Activated T-cell treated with anti-CD3 and anti-CD28 coated beads, Interleukin-2, amount 50 U/mL, for 72 hours (primary cell): ENCODE data around the gene NHS. TPM values are rescaled to one million over a fixed set of nuclear protein-coding genes. Genes with fewer than 3 reads are reported as not detected.

Experiments used
- ATAC-seq, 2 donors: fragments of 150-1000 bp; cut with Tn5 transposase; replicated peaks in 1 of 2; 2 replicates each; pipeline ENCODE4 v1.10.0; 2021; ENCODE audit warnings: moderate library complexity in 2 of 2, mild to moderate bottlenecking in 1 of 2
- DNase-seq, 2 donors: peaks; one replicate each; pipeline ENCODE4 v3.0.0; 2021 to 2022; ENCODE audit warnings: mixed read lengths in 1 of 2
- H3K27ac Mint-ChIP-seq: one replicate; pipeline ENCODE4 v1.8.0; 2022; ENCODE audit warnings: mild to moderate bottlenecking, moderate library complexity, mixed read lengths
- H3K27me3 Mint-ChIP-seq: one replicate; pipeline ENCODE4 v1.8.0; 2022; ENCODE audit warnings: low read depth, mixed read lengths
- H3K36me3 Mint-ChIP-seq, 2 donors: one replicate each; pipeline ENCODE4 v1.8.0; 2022; ENCODE audit warnings: mixed read lengths in 2 of 2, mild to moderate bottlenecking in 1 of 2; ENCODE audit not compliant: insufficient read depth in 2 of 2
- H3K4me1 Mint-ChIP-seq: one replicate; pipeline ENCODE4 v1.8.0; 2022; ENCODE audit warnings: low read depth, mixed read lengths
- H3K4me3 Mint-ChIP-seq, 2 donors: one replicate each; pipeline ENCODE4 v1.8.0; 2022; ENCODE audit warnings: mild to moderate bottlenecking in 2 of 2, mixed read lengths in 2 of 2, moderate library complexity in 2 of 2
- H3K9me3 Mint-ChIP-seq, 2 donors: one replicate each; pipeline ENCODE4 v1.8.0; 2022; ENCODE audit warnings: mixed read lengths in 2 of 2
- total RNA-seq, 2 donors: library from RNA; stranded (reverse); gene quantifications; one replicate each; pipeline ENCODE4 v1.2.3, GENCODE V29; 2022

Gene NHS
- total RNA-seq, 2 donors from 2014 or later = 6.6 to 11.4 TPM

DNA sequence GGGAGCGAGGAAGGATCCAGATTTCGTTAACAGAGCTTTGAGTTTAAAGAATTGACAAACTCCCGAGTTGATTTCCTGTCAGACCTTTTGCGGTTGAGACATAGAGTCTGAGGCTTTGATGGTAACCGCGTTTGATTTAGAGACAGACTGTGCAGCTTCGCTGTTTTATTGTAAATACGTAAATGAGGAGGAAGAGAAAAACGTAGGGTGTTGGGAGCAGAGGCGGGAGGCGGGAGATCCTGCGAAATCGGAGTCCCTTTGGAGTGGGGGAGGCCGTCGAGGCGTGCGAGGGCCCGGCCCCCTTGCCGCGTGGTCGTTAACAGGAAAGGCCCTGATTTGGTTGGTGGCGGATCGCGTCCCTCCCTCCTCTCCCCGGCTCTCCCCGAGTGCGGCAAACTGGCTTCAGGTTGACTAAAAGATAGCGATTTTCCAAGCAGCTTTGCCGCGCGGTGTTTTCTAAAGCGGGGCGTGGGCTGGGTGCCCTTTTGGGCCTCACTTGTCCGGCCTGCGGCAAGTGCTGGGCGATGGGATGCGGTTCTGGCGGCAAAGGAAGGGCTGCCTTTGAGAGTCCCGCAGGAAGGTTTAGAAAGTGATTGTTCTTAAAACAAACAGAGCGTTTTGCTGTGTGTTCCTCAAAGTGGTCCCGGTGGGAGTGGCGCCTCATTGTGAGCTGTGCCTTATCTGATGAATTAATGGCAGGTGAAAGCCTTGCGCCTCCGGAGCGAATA is 363.1 kb downstream of the NHS start:
- peaks cover 29% of the 10 kb centered on the region for H3K4me1 Mint-ChIP-seq
- DNase-seq (peak; percentile 33 to 34), ATAC-seq (peak; percentile 35 to 42)
- peak overlapping the region; percentile 82 for H3K27ac Mint-ChIP-seq
- no peaks in the 10 kb centered on the region for H3K9me3 Mint-ChIP-seq
- peaks cover 42% of the 10 kb centered on the region for H3K27me3 Mint-ChIP-seq
- H3K4me3 Mint-ChIP-seq = peak overlapping the region; percentile 91 to 95
- peaks cover 0 to 3% of the 10 kb centered on the region in 2 donors for H3K36me3 Mint-ChIP-seq

DNA sequence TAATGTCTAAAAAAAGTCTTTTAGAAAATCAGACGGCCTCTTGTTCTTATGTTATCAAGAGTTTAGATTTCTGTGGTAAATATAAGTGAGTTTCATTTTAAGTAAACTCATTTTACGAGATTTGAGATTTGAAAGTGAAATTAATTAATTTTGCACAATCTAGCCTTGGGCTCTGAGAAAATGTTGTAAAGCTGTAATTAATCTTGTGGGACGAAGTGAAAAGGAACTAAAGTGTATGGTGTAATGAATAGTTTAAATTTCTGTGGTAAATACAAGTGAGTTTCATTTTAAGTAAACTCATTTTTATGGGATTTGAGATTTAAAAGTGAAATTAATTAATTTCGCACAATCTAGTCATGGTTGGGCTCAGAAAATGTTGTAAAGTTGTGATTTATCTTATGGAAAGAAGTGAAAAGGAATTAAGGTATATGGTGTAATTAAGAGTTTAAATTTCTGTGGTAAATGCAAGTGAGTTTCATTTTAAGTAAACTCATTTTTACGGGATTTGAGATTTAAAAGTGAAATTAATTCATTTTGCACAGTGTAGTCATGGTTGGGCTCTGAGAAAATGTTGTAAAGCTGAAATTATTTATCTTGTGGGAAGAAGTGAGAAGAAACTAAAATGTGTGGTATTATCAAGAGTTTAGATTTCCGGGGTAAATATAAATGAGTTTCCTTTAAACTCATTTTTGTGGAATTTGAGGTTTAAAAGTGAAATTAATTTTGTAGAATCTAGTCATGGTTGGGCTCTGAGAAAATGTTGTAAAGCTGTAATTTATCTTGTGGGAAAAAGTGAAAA is 363.9 kb downstream of the NHS start:
- ATAC-seq = no peak
- Mint-ChIP-seq H3K36me3 (peaks cover 0 to 3% of the 10 kb centered on the region in 2 donors), H3K27me3 (peaks cover 36% of the 10 kb centered on the region), H3K27ac (peak overlapping the region; percentile 82), H3K9me3 (no peaks in the 10 kb centered on the region), H3K4me3 (peak overlapping the region; percentile 91 to 95), H3K4me1 (peaks cover 29% of the 10 kb centered on the region)
- no peak for DNase-seq

DNA sequence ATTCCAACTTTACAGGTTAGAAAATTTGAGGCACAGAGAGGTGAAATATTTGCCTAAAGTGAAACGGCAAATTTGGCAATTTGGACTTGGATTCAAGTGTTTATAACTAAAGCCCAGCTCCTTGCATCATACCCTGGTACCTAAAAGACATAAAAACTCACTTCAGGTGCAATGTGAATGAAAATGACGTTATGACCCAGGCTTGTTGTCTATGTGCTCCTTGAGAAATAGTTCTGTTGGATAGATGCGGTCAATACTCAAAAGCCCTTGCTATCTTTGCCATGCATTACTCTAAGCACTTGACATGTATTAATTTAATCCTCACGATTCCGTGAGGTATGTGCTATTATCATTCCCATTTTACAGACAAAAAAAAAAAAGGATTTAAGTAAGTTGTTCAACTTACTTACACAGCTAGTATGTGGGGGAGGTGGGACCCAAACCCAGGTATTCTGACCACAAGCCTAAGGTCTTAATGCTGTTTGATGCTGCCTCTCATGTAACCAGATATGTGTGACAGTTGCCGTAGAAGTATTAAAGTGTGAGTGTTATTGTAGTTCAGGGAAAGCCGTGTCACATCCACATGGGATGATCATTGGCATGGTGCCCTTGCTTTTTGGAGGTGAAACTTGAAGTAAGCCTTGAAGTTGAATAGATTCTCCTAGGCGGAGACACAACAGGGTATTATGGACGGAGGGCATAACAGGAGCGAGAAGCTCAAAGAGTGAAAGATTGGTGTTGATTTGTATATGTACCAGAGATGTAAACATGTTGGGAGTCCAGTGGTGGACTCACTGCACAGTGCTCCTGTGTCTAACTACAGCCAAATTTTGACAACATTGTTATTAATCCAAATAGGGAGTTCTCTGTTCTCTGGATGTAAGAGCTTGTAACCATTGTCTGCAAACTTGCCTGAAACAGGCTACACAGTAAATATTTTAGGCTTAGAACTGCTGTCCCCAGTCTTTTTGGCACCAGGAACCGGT is 365.4 kb downstream of the NHS start:
- H3K4me1 Mint-ChIP-seq = peaks cover 29% of the 10 kb centered on the region
- ATAC-seq = no peak
- no peak for DNase-seq
- no peaks in the 10 kb centered on the region for H3K9me3 Mint-ChIP-seq
- no peak overlapping the region for H3K4me3 Mint-ChIP-seq
- peaks cover 0 to 3% of the 10 kb centered on the region in 2 donors for H3K36me3 Mint-ChIP-seq
- H3K27ac Mint-ChIP-seq = no peak overlapping the region
- peaks cover 29% of the 10 kb centered on the region for H3K27me3 Mint-ChIP-seq

DNA sequence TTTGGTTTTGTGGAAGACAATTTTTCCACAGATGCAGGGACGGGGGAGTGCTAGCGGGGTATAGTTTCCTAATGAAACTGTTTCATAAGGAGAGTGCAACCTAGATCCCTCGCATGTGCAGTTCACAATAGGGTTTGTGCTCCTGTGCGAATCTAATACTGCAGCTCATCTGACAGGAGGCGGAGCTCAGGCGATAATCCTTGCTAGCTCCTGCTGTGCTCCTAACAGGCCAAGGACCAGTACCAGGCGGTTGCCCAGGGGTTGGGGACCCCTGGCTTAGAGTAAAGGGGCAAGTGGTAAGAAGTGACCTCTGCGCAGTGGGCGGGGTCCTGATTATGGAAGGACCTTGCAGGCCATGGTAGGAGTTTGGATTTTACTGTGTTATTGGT is 366.1 kb downstream of the NHS start:
- Mint-ChIP-seq H3K4me1 (peaks cover 29% of the 10 kb centered on the region), H3K36me3 (peaks cover 0 to 3% of the 10 kb centered on the region in 2 donors), H3K27me3 (peaks cover 29% of the 10 kb centered on the region), H3K9me3 (no peaks in the 10 kb centered on the region), H3K4me3 (no peak overlapping the region), H3K27ac (no peak overlapping the region)
- DNase-seq (no peak), ATAC-seq (no peak)

DNA sequence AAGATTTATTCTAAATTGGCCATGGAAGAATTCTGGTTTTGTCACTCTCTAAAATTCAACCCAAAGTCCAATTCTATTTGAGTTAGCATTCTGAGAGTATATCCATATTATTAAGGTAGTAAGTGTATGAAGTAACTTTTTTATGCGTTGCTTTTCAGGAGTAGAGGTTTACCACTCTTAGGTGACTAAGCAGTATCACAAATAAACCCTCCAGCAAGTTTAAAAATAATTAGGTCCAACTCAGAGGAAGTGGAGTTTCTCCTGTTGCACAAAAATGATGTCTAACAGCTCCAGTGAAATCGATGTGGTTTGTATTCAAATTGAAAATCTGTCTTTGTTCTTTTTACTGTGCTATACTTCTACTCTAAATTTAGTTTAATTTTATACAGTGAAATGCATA is 368.9 kb downstream of the NHS start:
- peaks cover 16% of the 10 kb centered on the region for H3K4me1 Mint-ChIP-seq
- peaks cover 0 to under 1% of the 10 kb centered on the region in 2 donors for H3K36me3 Mint-ChIP-seq
- DNase-seq (no peak), ATAC-seq (no peak)
- H3K27me3 Mint-ChIP-seq = peaks cover 31% of the 10 kb centered on the region
- H3K4me3 Mint-ChIP-seq = no peak overlapping the region
- H3K9me3 Mint-ChIP-seq = no peaks in the 10 kb centered on the region
- H3K27ac Mint-ChIP-seq = no peak overlapping the region

DNA sequence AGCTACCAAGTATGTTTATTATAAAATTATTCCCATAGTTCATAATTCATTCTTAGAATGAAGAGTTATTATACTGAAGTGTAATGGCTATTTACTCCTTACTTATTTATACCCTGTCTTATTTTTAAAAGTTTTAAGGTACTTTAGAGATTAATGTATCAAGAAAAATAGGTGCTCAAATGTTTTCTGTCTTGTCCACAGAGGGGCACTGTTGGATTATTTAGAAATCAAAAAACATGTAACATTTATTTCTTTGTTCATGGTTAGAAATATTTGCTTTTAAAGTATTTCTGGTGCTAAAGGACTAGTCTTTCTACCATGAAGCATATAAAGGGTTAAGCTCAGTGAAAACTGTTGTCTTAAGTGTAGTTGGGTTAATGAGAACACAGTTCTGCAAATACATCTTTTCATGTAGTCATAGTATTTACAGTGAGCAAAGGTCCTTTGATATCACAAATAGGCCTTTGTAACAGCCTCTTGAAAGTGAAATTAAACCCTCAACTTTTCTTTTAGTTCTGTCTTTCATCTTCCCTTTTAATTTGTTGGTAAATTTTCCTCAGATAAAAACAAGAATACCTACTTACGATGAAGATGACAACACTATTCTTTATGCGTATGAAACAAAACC is 370.0 kb downstream of the NHS start:
- DNase-seq (no peak), ATAC-seq (no peak)
- H3K4me3 Mint-ChIP-seq = no peak overlapping the region
- H3K9me3 Mint-ChIP-seq = no peaks in the 10 kb centered on the region
- H3K4me1 Mint-ChIP-seq = peaks cover 5% of the 10 kb centered on the region
- peaks cover 22% of the 10 kb centered on the region for H3K27me3 Mint-ChIP-seq
- no peak overlapping the region for H3K27ac Mint-ChIP-seq
- no peaks in the 10 kb centered on the region for H3K36me3 Mint-ChIP-seq

DNA sequence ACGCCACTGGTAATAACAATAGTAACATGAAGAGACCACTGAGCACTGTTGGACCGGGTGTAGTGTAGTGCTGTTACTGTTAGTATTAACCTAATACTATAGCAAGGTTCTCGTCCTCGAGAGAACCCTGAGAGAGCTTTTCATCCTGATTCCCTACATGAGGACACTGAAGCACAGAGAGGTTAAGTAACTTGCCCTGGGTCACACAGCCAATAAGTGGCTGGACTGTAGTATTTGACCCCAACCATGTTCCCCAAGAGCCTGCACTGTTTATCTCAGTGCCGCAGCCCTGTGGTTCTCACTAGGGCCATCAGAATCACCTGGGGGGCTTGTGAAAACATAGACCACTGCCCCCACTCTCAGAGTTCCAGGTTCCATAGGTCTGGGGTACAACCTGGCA is 372.7 kb downstream of the NHS start:
- H3K27me3 Mint-ChIP-seq = peaks cover 8% of the 10 kb centered on the region
- no peak overlapping the region for H3K4me3 Mint-ChIP-seq
- H3K36me3 Mint-ChIP-seq = no peaks in the 10 kb centered on the region
- ATAC-seq (no peak), DNase-seq (no peak)
- no peak overlapping the region for H3K27ac Mint-ChIP-seq
- no peaks in the 10 kb centered on the region for H3K4me1 Mint-ChIP-seq
- no peaks in the 10 kb centered on the region for H3K9me3 Mint-ChIP-seq

DNA sequence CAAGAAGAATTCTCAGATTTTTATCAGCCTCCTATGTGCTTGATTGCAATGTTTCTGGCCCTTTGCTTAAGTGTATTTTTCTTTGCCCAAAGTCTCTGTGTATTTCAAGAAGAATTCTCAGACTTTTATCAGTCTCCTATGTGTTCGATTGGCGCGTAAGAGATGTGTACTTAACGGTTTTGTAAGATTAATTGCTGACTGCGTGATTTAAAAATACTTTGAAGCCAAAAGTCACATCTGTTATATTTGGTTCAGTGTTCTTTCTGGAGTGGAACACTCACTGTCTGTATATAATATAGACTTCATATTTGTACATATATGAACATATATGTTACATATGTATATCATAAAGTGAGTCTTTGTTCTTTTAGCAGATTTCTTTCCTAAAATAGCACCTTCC is 373.7 kb downstream of the NHS start:
- Mint-ChIP-seq H3K9me3 (no peaks in the 10 kb centered on the region), H3K4me1 (no peaks in the 10 kb centered on the region), H3K27ac (no peak overlapping the region), H3K36me3 (no peaks in the 10 kb centered on the region), H3K4me3 (no peak overlapping the region), H3K27me3 (peaks cover 8% of the 10 kb centered on the region)
- no peak for DNase-seq
- ATAC-seq = no peak

DNA sequence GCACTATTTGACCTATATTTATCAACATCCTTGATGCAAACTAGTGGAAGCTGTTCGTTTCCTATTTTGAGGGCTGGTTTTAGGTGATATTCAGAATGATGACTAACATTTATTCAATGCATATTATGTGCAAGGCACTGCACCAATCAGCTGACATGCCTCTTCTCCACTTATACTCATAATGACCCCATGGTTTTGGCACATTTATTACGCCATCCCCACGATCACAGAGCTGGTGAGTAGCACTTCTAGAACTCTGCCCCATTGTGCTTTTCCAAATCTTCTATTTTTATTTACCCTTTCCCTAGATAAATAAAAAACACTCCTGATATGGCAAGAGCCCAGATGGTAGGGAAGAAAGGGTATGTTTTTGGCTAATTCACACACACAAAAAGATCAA is 375.4 kb downstream of the NHS start:
- no peak for DNase-seq
- H3K4me3 Mint-ChIP-seq = no peak overlapping the region
- H3K27me3 Mint-ChIP-seq = peaks cover 8% of the 10 kb centered on the region
- no peak overlapping the region for H3K27ac Mint-ChIP-seq
- H3K9me3 Mint-ChIP-seq = no peaks in the 10 kb centered on the region
- H3K4me1 Mint-ChIP-seq = no peaks in the 10 kb centered on the region
- H3K36me3 Mint-ChIP-seq = no peaks in the 10 kb centered on the region
- no peak for ATAC-seq

DNA sequence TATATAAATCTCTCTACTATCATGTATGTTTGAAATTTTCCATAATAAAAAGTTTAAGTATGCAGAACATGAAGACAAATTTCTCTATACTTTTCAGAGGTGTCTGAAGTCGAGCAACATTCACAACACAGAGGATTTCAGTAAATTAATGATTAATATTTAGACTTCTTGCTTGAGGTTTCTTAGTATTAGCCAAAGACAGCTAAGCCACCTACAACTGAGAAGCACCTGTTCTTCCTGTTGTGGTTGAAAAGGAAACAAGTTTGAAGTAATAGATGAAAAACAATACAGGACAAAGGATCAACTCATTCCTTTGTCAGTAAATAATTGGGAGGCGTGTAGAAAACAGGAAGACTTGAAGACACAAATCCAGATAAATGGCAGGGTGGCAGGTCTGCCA is 383.4 kb downstream of the NHS start:
- Mint-ChIP-seq H3K27me3 (no peaks in the 10 kb centered on the region), H3K36me3 (no peaks in the 10 kb centered on the region), H3K4me3 (no peak overlapping the region), H3K27ac (no peak overlapping the region), H3K9me3 (peaks cover 0 to 1% of the 10 kb centered on the region in 2 donors), H3K4me1 (peaks cover 12% of the 10 kb centered on the region)
- no peak for DNase-seq
- no peak for ATAC-seq

DNA sequence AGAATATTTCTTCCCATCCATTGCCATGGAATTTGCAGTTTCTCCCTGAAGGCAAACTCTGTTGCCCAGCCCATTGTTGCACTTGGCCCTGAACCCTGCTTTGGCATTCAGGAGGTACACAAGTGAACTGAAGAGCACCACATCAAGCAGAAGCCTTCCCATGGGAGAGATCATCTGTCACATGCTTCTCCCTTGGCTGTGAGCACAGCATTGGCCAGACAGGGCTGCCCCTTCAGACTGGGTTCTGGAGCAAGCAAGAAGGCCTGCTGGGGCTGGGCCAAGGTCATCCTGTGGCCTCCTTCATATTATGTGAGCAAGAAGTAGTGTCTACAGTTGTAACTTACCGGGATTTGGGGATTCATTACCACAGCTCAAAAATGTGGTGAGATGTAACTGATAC is 385.0 kb downstream of the NHS start:
- Mint-ChIP-seq H3K4me3 (no peak overlapping the region), H3K9me3 (peaks cover 0 to 1% of the 10 kb centered on the region in 2 donors), H3K4me1 (peaks cover 12% of the 10 kb centered on the region), H3K27me3 (no peaks in the 10 kb centered on the region), H3K36me3 (no peaks in the 10 kb centered on the region), H3K27ac (no peak overlapping the region)
- no peak for DNase-seq
- no peak for ATAC-seq

DNA sequence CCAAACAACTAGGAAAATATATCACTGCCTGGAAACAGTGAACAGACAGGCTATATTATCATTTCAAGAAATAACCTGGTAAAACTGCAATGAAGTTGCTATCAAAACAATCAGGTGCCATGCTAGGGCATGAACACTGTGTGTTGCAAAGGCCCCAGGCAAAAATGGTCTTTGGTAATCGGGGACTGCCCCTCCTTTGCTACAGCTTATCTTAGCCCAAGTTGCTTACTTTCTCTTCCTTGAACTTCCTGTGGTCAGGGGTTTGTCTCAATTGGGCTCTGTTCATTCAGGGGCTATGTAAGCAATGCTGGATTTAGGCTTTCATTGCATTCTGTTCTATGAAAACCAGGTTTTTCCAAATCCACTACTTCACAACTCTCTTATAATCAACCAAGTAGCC is 392.7 kb downstream of the NHS start:
- no peak overlapping the region for H3K27ac Mint-ChIP-seq
- no peak for ATAC-seq
- H3K4me1 Mint-ChIP-seq = no peaks in the 10 kb centered on the region
- no peaks in the 10 kb centered on the region for H3K9me3 Mint-ChIP-seq
- H3K27me3 Mint-ChIP-seq = no peaks in the 10 kb centered on the region
- DNase-seq = no peak
- H3K4me3 Mint-ChIP-seq = no peak overlapping the region
- no peaks in the 10 kb centered on the region for H3K36me3 Mint-ChIP-seq
